ENCODE measurements around the gene DNAH17. TPM values are rescaled to one million over a fixed set of nuclear protein-coding genes. Genes with fewer than 3 reads are reported as not detected.

DNAH17 gene
- polyA plus RNA-seq, 1 of the 3 experiments (the other 2 are of a cell fraction), result not detected

GRCh38 chr17:78454346-78454745, 122.8 kb downstream of the DNAH17 start (continued):
- TF ChIP-seq, protein P1, sequence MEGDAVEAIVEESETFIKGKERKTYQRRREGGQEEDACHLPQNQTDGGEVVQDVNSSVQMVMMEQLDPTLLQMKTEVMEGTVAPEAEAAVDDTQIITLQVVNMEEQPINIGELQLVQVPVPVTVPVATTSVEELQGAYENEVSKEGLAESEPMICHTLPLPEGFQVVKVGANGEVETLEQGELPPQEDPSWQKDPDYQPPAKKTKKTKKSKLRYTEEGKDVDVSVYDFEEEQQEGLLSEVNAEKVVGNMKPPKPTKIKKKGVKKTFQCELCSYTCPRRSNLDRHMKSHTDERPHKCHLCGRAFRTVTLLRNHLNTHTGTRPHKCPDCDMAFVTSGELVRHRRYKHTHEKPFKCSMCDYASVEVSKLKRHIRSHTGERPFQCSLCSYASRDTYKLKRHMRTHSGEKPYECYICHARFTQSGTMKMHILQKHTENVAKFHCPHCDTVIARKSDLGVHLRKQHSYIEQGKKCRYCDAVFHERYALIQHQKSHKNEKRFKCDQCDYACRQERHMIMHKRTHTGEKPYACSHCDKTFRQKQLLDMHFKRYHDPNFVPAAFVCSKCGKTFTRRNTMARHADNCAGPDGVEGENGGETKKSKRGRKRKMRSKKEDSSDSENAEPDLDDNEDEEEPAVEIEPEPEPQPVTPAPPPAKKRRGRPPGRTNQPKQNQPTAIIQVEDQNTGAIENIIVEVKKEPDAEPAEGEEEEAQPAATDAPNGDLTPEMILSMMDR (IDR thresholded peaks at IDR 0.05), result no peak
- no peak for TF ChIP-seq RFX5 (IDR thresholded peaks at IDR 0.05; ENCODE audit: low read length)

DNA sequence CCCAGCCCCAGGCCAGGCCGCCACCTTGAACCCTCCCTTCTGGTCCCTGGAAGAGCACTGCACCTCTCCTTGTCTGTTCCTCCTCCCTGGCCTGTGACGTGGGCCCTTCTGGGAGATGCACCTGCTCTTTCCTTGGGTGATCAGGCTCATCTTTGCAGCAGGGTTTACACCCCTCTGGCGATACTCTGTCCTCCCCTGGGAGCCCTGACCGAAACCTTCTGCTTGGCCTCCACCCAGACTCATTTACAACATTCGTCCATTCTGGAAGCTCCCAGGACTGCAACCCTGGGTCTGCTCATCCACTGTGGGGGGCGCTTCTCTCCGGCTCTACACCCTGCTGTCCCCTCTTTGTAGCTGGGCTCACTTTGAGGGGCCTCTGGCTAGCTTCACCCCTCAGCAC, 125.4 kb downstream of the DNAH17 start:
- H3K27ac ChIP-seq (ENCODE audit: low read depth in 2 of 2, low read length in 1 of 2), result no peak overlapping the region
- no peak overlapping the region for H3K9ac ChIP-seq
- DNase-seq, result no peak
- H4K20me1 ChIP-seq (ENCODE audit: insufficient read depth), result no peaks in the 10 kb centered on the region
- H3K27me3 ChIP-seq (ENCODE audit: insufficient read depth), result no peaks in the 10 kb centered on the region
- TF ChIP-seq TCF12 (IDR thresholded peaks at IDR 0.05), result no peak
- no peak for TF ChIP-seq FOXJ3 (CRISPR knock-in tag; IDR thresholded peaks at IDR 0.05)
- TF ChIP-seq GABPA (IDR thresholded peaks at IDR 0.05; ENCODE audit: low read depth), result no peak
- no peak for TF ChIP-seq NFIC (IDR thresholded peaks at IDR 0.05; ENCODE audit: borderline replicate concordance)
- TF ChIP-seq MXI1 (IDR thresholded peaks at IDR 0.05; ENCODE audit: low read depth, low read length), result no peak
- no peak for TF ChIP-seq FOXM1 (IDR thresholded peaks at IDR 0.05; ENCODE audit: low read depth)
- TF ChIP-seq EP300 (IDR thresholded peaks at IDR 0.05; ENCODE audit: borderline replicate concordance in 1 of 2, low read depth in 1 of 2, low read length in 1 of 2), result no peak
- TF ChIP-seq, protein P2, sequence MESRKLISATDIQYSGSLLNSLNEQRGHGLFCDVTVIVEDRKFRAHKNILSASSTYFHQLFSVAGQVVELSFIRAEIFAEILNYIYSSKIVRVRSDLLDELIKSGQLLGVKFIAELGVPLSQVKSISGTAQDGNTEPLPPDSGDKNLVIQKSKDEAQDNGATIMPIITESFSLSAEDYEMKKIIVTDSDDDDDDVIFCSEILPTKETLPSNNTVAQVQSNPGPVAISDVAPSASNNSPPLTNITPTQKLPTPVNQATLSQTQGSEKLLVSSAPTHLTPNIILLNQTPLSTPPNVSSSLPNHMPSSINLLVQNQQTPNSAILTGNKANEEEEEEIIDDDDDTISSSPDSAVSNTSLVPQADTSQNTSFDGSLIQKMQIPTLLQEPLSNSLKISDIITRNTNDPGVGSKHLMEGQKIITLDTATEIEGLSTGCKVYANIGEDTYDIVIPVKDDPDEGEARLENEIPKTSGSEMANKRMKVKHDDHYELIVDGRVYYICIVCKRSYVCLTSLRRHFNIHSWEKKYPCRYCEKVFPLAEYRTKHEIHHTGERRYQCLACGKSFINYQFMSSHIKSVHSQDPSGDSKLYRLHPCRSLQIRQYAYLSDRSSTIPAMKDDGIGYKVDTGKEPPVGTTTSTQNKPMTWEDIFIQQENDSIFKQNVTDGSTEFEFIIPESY (IDR thresholded peaks at IDR 0.05; ENCODE audit: borderline replicate concordance, low read depth), result no peak
- TF ChIP-seq TAF1 (IDR thresholded peaks at IDR 0.05; ENCODE audit: borderline replicate concordance, low read depth, low read length), result no peak
- TF ChIP-seq JUND (IDR thresholded peaks at IDR 0.05), result no peak
- no peak for TF ChIP-seq ELF1 (IDR thresholded peaks at IDR 0.05)
- H3K36me3 ChIP-seq (replicated peaks in 1 of 2; ENCODE audit: control insufficient read depth in 1 of 2, insufficient read depth in 2 of 2, low read length in 1 of 2), result no peaks in the 10 kb centered on the region
- no peaks in the 10 kb centered on the region for H3K9me3 ChIP-seq
- no peak overlapping the region for H2AFZ ChIP-seq (ENCODE audit: low read depth)
- H3K4me2 ChIP-seq, result no peak overlapping the region
- H3K4me1 ChIP-seq (ENCODE audit: control insufficient read depth in 1 of 2, insufficient read depth in 2 of 2, low read depth in 1 of 2, low read length in 1 of 2), result no peaks in the 10 kb centered on the region; a peak in 1 of 4 replicates
- POLR2A ChIA-PET, result no interaction called here
- no peaks in the 10 kb centered on the region for H3F3A ChIP-seq (replicated peaks; ENCODE audit: insufficient read depth)
- CTCF ChIA-PET, result interaction anchor here (0.6 to 2.2 kb wide), 2 partner anchors 30 to 1517 kb away, joined by 3 to 9 read pairs; no protein-coding TSS in a partner anchor
- H3K79me2 ChIP-seq (ENCODE audit: insufficient read depth), result no peaks in the 10 kb centered on the region
- no peak overlapping the region for H3K4me3 ChIP-seq (ENCODE audit: low read depth in 2 of 2, low read length in 1 of 2)
- 62% methylated on average over 7 of the region's 7 CpGs for WGBS (ENCODE audit: low lambda C conversion rate)
- no peaks in the 10 kb centered on the region for H3K9me2 ChIP-seq

Data from SK-N-SH (cell line).